CD1c-positive myeloid dendritic cell (primary cell): Measurements from ENCODE around the gene ATXN2.
A peak's percentile ranks its signal among the peaks of the same experiment; 100 is the strongest.
"Not testable (repeated sequence)": the region's sequence is repeated elsewhere in the genome, so short reads cannot be mapped to it uniquely, and the experiment has no call there.

Source experiments
- DNase-seq: peaks from one replicate; pipeline ENCODE4 v3.0.0-alpha.2; 2016; ENCODE audit errors: extremely low spot score

The ATXN2 gene

DNA sequence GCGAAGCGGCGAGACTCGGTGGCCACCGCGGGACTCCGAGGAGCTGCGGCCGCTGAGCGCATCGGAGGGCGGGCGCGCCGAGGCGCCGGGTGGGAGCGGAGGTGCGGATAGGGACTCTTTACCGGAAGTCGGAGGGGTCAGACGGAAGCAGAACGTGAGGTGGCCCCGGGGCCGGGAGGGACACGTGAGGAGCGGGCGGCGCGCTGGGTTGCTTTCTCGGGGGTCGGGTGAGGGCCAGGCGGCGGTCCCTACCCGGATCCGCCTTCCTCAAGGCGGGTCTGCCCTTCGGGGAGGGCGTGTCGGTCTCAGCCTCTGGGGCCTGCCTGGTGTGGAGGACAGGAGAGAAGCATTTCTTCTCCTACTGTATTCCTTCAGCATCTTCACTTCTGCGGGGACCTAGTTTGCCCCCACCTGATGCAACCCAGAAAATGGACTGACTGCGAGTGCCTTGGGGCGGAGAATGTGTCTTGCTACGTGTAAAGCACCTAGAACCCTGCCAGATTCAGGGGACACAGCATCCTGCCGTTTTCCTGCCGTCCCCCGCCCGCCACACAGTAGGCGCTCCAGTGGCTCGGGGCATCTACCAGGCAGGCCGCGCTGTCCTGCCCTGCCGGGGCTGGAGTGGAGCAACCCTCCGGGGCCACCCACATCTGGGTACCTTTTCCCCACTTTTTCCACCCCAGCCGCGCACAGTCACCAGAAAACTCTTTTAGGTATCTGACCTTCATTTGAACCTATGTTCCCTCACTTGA is 514 bp upstream of the ATXN2 start:
- peak; percentile 85 for DNase-seq

GRCh38 chr12:111597831-111598636 is 1.1 kb downstream of the ATXN2 start:
- DNase-seq = peak; percentile 56

DNA sequence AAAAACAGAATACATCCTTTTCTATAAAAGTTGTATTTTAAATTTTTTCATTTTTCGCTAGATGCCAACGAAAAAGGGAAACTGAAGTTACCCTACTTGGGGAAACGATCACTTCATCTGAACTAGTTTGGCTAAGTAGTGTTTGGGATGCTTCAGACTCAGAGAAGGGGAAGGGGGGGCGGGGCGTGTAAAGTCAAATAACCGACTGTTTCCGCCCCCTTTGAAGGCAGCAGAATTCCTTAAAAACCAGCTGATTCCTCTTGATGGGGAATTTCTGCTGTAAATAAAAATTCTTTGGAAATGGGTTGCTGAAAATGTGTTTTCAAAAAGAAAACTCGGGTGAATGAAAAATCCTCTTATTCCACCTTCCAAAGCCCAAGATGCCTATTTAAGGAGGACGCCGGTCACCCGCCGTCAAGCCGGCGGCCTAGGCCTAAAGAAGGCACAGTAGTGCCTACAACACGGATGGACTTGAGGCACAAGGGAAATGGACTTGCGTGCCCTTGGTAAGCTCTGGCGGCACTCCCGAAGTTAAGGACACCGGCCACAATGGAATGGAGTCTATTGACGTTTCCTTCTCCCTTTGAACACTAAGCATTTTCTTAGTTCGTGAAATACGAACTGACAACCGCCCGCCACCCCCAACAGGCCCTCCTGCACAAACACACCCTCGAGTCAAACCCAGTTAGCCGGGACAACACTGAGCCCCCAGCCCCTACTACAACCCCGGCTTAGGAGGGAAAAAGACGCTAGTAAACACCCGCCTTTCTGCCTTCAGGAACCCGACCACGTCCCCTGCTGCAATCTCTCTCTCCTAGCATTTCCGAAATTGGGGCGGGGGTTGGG is 1.9 kb downstream of the ATXN2 start:
- peak; percentile 48 for DNase-seq

GRCh38 chr12:111595341-111595835 is 3.7 kb downstream of the ATXN2 start:
- DNase-seq = not testable (repeated sequence)

DNA sequence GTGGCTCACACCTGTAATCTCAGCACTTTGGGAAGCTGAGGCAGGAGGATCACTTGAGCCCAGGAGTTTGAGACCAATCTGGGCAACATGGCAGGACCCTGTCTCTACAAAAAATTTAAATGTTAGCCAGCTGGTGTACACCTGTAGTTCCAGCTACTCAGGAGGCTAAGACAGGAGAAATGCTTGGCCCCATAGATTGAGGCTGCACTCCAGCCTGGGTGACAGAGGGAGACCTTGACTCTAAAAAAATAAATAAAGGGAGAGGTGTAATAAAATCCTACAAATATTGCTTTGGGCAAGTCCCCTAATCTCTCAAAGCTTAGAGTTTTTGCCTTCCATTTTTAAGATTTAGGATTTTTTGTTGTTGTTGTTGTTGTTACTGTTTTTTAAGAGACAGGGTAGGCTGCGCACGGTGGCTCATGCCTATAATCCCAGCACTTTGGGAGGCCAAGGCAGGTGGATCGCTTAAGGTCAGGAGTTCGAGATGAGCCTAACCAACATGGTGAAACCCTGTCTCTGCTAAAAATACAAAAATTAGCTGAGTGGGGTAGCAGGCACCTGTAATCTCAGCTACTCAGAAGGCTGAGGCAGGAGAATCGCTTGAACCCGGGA is 7.6 kb downstream of the ATXN2 start:
- not testable (repeated sequence) for DNase-seq

GRCh38 chr12:111590552-111590951 is 8.6 kb downstream of the ATXN2 start:
- DNase-seq = no peak

GRCh38 chr12:111589601-111590000 is 9.5 kb downstream of the ATXN2 start:
- DNase-seq = no peak

DNA sequence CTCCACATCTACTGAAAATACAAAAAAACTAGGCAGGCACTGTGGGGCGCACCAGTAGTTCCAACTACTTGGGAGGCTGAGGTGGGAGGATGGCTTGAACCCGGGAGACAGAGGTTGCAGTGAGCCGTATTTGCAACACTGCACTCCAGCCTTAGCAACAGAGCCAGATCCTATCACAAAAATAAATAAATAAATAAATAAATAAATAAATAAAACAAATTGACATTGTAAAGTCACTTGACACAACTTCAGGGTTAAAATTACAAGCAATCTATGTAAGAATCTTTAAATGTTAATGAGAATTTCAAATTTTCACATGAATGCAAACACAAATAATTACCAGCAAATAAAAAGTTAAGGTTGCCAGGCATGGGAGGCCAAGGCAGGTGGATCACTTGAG is 11.1 kb downstream of the ATXN2 start:
- no peak for DNase-seq

- no peak for DNase-seq
Observed at GRCh38 chr12:111586986-111587385, 12.1 kb downstream of the ATXN2 start.

- DNase-seq = no peak
Observed at GRCh38 chr12:111585690-111586089, 13.4 kb downstream of the ATXN2 start.

DNA sequence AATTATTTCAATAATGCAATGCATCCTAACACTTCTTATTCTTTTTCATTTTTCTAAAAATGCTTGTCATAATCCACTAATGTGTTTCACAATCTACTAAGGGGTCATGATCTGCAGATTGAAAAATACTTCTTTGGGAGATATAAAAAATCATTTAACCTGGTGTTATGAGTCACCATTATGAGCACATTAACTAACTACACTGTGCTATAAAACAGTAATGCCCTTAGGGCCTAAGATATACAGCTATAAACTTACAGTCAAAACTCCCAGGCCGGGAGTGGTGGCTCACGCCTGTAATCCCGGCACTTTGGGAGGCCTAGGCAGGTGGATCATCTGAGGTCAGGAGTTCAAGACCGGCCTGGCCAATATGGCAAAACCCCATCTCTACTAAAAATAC is 14.2 kb downstream of the ATXN2 start:
- no peak for DNase-seq

DNA sequence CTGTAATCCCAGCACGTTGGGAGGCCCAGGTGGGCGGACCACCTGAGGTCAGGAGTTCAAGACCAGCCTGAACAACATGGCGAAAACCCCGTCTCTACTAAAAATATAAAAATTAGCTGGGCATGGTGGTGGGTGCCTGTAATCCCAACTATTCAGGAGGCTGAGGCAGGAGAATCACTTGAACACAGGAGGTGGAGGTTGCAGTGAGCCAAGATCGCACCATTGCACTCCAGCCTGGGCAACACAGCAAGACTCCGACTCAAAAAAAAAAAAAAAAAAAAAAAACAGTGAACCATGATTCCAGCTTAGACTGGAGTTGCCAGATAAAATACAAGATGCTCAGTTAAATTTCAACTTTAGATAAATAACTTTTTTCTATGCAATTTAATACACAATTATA is 15.6 kb downstream of the ATXN2 start:
- not testable (repeated sequence) for DNase-seq

- no peak for DNase-seq
Observed at GRCh38 chr12:111582133-111582747, 16.9 kb downstream of the ATXN2 start.

- no peak for DNase-seq
Observed at GRCh38 chr12:111581434-111582132, 17.5 kb downstream of the ATXN2 start.

GRCh38 chr12:111580737-111581136 is 18.4 kb downstream of the ATXN2 start:
- no peak for DNase-seq

GRCh38 chr12:111580119-111580425 is 19.0 kb downstream of the ATXN2 start:
- no peak for DNase-seq

GRCh38 chr12:111578971-111579340 is 20.2 kb downstream of the ATXN2 start:
- no peak for DNase-seq

DNA sequence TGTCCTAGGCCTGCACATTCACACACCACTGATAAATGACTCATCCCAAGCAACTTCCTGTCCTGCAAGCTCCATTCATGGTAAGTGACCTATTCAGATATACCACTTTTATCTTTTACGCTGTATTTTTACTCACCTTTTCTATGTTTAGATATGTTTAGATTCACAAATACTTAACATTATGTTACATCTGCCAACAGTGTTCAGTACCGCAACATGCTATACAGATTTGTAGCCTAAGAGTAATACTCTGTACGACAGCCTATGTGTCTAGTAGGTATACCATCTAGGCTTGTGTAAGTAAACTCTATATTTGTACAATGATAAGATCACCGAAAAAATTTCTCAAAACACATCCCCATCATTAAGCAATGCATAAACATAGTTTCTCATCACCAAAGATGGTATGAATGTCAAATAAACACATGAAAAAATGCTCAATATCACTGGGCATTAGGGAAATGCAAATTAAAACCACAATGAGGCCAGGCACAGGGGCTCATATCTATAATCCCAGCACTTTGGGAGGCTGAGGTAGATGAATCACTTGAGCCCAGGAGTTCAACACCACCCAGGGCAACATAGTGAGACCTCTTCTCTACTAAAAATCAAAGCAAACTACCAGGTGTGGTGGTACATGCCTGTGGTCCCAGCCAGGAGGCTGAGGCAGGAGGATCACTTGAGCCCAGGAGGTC is 20.7 kb downstream of the ATXN2 start:
- peak; percentile 28 for DNase-seq

- no peak for DNase-seq
Observed at GRCh38 chr12:111574797-111575443, 24.2 kb downstream of the ATXN2 start.

GRCh38 chr12:111573476-111573875 is 25.6 kb downstream of the ATXN2 start:
- peak; percentile 32 for DNase-seq
